A204.1 (cell line): ENCODE results near the gene DPF3.

Source experiments
- FAIRE-seq: peaks from 2 replicates; lab custom pipeline; 2012; peaks lifted over from hg19 to GRCh38; lab: Jason Lieb, UNC

Gene DPF3

GRCh38 chr14:72893636-72894322 lies at the start of gene DPF3:
DPF3 (minus strand) TSS chr14:72894101; CDS start chr14:72894088, 13 bp downstream.
- peak; percentile 79 for FAIRE-seq

- FAIRE-seq: no peak
Observed at GRCh38 chr14:72942934-72943333, 49.0 kb upstream of the DPF3 start.

- no peak for FAIRE-seq
Observed at GRCh38 chr14:72941286-72941985, 47.5 kb upstream of the DPF3 start.

- FAIRE-seq: no peak
Observed at GRCh38 chr14:72939630-72940029, 45.7 kb upstream of the DPF3 start.

GRCh38 chr14:72932893-72933292 lies 39.0 kb upstream of the DPF3 start:
- no peak for FAIRE-seq

GRCh38 chr14:72929316-72930080 lies 35.6 kb upstream of the DPF3 start:
- FAIRE-seq: no peak

GRCh38 chr14:72928872-72929271 lies 35.0 kb upstream of the DPF3 start:
- FAIRE-seq: no peak

- FAIRE-seq: peak; percentile 94
Observed at GRCh38 chr14:72926292-72927028, 32.6 kb upstream of the DPF3 start, which contains the start of gene DCAF4. DCAF4 (plus strand) TSS chr14:72926464; CDS start chr14:72937979, 11,515 bp downstream.

- no peak for FAIRE-seq
Observed at GRCh38 chr14:72925815-72926291, 32.0 kb upstream of the DPF3 start.

- FAIRE-seq: no peak
Observed at GRCh38 chr14:72925171-72925759, 31.4 kb upstream of the DPF3 start.

- no peak for FAIRE-seq
Observed at GRCh38 chr14:72924337-72924736, 30.4 kb upstream of the DPF3 start.

GRCh38 chr14:72921396-72921795 lies 27.5 kb upstream of the DPF3 start:
- no peak for FAIRE-seq

GRCh38 chr14:72920008-72920407 lies 26.1 kb upstream of the DPF3 start:
- FAIRE-seq: no peak

- no peak for FAIRE-seq
Observed at GRCh38 chr14:72917094-72917802, 23.3 kb upstream of the DPF3 start.

GRCh38 chr14:72916174-72916573 lies 22.3 kb upstream of the DPF3 start:
- FAIRE-seq: no peak

GRCh38 chr14:72913809-72914208 lies 19.9 kb upstream of the DPF3 start:
- FAIRE-seq: no peak

- no peak for FAIRE-seq
Observed at GRCh38 chr14:72909163-72909562, 15.3 kb upstream of the DPF3 start.

- no peak for FAIRE-seq
Observed at GRCh38 chr14:72907886-72908285, 14.0 kb upstream of the DPF3 start.

GRCh38 chr14:72906879-72907278 lies 13.0 kb upstream of the DPF3 start:
- FAIRE-seq: no peak

GRCh38 chr14:72906316-72906715 lies 12.4 kb upstream of the DPF3 start:
- no peak for FAIRE-seq
